HG03135 (cell line): ENCODE data around the gene RUBCNL.

Experiments
- ATAC-seq: cut with Tn5 transposase; IDR thresholded peaks from one replicate; pipeline ENCODE4 v1.9.1; 2021; ENCODE audit warnings: mild to moderate bottlenecking, moderate library complexity; ENCODE audit not compliant: unreplicated experiment

The RUBCNL gene

DNA sequence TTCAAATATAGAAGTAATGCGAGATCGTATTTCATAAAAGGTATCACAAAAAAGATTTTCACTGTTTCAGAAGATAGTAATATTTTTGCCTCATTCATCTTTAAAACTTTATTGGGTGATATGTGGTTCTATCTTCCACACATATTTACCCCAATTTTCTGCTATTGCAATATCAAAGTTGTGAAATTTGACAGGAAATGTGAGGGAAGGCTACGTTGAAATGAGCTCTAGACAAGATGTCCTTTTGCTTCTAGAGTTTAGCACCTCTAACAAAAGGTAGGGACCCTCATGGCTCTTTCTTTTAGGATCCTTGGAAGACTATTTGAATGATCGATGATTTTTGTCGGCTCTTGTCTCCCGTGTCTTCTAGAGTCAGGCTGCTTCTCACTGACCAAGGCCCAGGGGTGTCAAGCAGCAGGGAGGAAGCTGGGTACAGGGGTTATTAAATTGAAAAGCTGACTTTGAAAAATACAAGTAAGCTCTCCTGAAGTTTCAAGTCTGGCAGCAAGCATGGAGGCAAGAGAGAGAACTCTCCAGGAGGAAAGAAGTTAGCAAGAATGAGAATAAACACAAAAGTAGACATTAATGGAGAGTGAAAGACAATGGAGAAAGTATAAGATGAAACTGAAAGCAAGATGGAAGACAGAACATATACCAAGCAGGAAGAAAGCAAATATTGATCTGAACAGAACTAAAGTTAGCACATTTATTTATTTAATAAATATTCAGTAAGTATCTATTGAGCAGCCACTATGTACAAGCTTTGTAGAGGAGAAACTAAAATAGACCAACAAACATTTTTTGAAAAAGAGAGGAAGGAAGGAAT, 73.4 kb downstream of the RUBCNL start:
- no peak for ATAC-seq

DNA sequence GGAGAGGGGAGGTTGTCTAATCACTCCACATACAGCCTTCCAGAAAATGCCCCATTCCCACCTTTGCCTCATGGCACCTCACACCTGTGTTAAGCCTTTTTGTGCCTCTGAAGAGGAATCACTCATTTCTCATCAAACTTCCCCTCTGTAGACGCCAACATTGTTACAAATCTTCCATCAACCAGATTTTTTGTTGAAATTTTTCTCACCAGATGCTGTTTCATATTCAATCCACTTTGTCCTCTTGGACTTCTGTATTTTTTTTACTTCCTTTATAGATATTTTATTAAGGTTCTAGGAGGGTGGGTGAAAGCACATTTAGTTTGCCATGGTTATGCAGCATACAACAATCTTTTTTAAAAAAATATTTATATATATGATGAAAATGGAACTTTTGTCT, 74.0 kb downstream of the RUBCNL start:
- ATAC-seq: no peak

DNA sequence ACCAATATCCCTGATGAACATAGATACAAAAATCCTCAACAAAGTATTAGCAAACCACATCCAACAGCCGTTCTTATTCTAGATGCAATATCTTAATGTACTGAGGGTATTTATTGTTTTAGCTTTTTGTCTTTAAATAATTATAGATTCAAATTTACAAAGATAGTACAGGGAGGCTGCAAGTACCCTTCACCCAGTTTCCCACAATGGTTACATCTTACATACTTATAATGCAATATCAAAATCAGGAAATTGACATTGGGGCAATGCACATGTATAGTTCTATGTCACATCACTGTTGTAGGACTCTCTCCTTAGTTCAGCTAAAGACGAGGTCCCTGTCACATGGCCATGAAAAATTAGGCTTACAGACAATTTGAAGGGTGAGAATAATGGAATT, 75.8 kb downstream of the RUBCNL start:
- ATAC-seq: no peak

DNA sequence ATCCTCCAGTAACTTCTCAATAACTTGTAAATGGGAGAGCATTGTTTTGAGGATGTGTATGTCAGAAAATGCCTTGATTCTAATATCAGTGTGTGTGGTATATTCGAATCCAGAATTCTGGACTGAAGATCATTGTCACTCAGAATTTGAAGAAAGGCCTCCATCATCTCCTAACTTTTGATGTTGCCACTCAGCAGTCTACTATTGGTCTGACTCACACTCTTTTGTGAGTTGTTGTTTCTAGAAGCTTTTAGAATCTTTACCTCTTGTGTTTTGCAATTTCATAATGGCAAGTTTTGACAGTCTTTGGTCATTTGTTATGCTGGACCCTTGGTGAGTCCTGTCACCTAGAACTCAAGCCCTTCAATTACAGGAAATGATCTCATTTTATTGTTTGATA, 77.0 kb downstream of the RUBCNL start:
- ATAC-seq: no peak

DNA sequence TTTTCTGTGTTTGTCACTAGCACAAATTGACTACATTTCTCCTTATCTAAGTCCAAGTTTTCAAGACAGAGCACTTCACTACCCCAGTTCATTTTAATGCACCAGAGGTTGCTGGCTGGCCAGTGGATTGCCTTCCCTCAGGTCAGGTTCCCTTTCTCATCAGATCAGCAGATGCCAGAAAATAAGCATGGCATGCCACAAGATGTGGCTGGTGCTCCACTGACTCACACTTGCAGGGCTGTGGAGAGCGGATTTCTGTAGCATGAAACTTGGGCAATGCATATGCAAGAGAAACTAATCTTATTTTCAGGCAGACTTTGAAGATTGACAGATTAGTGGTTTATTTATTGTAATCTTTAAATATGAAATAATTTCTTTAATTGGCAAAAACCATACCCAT, 79.5 kb downstream of the RUBCNL start:
- ATAC-seq: no peak

DNA sequence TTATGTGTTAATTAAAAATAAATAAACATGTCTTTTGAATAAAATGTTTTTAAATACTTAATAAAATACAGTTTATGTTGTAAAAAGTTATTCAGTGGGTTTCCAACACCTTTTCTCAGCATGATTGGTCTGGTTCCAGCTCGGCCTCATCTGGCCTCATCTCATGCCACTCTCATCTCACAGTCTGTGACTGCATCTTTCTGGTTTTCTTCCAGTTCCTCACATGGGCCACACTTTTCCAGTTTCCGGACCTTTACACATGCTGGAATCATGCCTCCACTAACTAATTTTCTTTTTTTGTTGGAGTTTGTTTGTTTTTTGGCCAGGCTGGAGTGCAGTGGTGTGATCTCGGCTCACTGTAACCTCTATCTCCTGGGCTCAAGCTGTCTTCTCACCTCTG, 82.5 kb downstream of the RUBCNL start:
- no peak for ATAC-seq

DNA sequence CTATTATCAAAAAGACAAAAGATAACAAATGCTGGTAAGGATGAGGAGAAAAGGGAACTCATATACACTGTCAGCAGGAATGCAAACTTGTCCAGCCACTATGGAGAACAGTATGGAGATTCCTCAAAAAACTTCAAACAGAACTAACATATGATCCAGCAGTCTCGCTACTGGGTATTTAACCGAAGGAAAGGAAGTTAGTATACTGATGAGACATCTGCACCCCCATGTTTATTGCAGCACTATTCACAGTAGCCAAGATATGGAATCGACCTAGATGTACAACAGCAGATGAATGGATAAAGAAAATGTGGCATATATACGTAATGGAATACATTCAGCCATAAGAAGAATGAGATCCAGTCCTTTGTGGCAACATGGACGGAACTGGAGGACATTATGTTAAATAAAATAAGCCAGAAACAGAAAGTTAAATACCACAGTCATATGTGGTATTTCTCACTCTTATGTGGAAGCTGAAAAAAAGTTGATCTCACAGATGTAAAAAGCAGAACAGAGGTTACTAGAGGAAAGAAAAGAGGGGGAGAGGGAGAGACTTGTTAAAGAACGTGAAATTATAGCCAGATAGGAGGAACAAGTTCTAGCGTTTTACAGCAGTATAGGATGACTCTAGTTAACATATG, 83.2 kb downstream of the RUBCNL start:
- no peak for ATAC-seq

DNA sequence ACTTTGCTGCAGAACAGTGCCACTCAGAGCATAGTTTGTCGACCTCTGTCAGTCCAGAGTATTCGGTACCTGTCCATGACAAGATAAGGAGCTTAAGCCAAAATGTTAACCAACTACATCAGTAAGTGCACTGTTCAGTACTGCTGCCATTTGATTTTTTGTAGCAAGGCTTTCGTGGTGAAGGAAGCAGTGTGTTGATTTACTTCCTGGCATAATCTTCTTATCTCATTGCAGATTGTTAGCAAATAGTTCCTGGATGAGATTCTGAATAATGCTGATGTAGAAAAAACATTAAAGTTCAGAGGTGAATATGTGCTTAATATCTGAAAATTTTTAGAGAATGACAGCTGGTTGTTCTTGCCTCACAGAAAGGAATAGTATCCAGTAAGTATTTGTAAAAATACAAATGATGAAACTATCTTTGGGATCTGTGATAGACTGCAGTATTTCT, 89.7 kb downstream of the RUBCNL start:
- ATAC-seq: no peak

DNA sequence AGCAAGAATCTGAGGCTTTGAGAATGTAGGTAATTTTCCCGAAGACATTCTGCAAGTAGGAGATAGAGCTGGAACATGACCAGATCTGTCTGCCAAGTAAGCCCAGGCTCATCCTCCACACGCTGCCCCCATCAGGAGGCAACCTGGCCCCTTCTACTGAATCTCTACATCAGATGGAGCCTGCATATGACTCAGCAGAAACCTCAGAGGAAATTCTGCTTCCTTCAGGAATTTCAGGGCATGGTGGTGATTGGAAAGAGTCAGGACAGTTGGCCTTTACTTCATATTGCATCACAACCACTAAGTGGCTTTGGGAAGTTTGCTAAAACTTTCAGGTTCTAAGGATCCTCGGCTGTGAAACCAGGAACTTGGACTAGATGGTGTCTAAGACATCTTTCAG, 90.1 kb downstream of the RUBCNL start:
- no peak for ATAC-seq

DNA sequence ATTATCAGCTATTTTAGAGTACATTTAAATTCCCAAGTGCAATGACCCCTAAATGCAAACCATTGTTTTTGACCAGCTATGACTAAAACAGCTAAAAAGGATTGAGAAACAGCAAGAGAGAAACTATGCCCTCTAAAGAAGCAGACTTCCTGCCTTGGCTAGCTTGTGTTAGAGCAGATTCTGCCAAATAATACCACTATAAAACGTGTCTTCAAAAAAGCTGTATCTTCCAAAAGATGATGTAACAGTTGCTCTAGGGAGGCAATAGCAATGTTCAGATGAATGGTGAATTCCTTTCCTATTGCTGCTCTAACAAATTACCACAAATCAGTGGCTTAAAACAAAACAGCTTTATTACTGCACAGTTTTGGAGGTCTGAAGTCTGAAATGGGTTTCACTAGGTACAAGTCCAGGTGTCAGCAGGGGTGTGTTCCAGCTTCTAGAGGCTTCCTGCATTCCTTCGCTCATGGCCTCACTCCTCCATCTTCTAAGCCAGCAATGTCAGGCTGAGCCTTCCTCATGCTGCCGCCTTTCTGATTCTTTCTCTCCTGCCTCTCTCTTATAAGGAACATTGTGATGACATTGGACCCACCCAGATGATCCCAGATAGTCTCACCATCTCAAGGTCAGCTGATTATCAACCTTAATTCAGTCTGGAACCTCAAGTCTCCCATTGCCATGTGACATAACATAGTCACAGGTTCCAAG, 90.8 kb downstream of the RUBCNL start:
- ATAC-seq: no peak

DNA sequence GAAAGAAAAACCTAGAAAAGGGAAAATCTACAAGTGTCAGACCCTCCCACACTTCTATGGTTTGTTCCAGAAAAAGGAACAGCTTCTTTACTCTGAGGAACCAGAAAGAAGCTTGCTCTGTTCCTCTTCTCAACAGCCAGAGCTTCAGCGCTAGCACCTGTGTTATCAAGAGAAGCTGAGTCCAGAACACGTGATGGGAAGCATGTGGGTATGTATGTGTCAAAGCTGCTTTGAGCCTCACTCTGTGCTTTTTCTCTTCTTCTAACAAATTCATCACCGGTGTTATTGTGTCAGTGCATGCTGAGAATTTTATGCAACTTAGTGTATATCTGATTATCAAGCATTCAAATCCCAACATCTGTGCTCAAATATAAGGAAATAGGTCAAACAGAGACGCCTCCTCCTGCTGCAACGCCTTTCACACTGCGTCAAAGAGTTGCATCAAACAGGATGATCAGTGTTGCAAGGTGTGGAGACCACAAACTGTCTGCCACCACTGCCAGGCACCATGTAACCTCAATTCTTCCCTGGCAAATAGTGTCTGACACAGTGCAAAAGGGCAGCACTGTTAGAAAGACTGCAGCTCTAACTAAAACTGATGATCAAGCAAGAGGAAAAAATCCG, 91.4 kb downstream of the RUBCNL start:
- ATAC-seq: no peak

DNA sequence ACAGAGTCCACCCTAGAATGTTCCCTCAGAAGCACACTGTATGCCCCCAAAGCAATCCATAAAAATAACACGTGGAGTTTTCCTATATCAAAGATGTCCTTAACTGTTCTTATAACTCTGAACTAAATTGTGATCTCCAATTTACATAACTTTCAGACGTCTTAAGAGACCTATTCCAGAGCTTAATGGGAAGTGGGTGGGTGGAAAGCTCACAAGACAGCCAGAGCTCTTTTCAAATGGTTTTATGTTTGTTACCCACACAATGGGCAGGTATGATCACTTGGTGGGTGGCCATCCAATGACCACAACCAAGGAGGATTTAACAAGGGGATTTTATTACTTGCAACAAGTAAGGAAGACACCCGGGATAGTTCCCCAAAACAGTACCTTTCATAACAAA, 93.6 kb downstream of the RUBCNL start:
- no peak for ATAC-seq
